Iris pigment epithelial cell (primary cell): ENCODE results near the gene RMI2.
A peak's percentile ranks its signal among the peaks of the same experiment; 100 is the strongest.

Experiments used
- DNase-seq: peaks from one replicate; pipeline ENCODE4 v3.0.0-alpha.2; 2011; ENCODE audit warnings: low read depth

The RMI2 gene

DNA sequence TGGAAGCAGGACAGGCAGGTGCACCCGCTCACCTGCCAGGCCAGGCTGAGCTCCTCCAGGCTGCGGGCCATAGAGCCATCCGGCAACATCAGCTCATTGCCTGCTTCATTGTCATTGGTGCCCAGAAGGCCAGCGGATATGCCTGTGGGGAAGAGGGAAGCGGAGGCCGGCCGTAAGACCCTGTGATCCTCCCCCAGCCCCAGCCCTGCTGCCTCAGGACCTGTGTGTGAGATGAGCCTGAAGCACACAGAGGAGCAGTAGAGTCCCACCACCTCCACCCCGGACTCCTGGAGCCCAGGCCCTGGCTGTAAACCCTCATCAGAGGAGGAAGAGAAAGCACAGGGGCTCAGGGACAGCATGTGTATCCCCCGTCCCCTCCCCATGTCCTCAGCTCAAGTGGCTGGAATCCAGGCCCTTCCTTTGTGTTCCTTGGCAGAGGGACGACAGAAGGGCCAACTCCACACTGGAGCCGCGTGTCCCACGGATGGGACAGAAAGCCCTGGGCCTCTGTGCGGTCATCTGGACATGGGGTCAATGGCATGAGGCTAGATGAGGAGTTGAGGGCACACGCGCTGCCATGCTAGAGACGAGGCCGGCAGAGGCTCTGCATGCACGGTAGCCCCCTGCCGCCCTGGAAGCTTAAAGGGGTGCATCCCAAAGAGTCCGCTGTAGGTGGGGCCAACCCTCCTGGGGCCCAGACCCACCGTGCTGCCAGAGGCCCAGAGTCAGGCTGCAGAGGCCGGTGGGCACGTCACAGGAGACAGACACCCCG is 39.1 kb downstream of the RMI2 start:
- DNase-seq = no peak

DNA sequence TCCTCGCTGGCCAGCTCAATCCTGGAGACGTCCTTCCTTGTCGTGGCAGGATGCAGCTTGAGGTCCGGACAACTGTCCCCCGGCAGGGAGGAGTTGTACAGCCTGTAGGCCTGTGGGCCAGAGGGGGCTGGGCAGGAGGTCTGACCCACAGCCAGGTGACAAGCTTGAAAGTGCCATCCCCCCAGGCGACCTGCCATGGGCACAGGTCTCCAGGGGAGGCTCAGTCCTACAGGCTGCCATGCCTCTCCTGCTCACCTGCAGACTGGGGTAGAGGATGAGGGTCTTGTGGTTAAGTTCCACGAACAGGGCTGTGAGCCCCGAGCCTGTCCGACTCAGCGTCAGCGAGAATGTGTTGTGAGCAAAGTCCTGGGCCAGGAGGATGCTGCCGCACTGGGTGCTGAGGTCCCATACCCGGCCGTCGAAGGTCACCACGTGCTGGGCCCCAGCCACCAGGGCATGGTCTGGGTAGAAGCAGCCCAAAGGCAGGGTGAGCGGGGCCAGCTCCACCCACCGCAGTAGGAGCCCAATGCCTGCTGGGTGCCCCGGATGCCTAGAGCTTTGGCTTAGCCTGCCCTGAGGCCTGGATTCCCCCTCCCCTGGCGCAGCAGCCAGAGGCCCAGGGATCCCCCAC is 39.8 kb downstream of the RMI2 start:
- no peak for DNase-seq

DNA sequence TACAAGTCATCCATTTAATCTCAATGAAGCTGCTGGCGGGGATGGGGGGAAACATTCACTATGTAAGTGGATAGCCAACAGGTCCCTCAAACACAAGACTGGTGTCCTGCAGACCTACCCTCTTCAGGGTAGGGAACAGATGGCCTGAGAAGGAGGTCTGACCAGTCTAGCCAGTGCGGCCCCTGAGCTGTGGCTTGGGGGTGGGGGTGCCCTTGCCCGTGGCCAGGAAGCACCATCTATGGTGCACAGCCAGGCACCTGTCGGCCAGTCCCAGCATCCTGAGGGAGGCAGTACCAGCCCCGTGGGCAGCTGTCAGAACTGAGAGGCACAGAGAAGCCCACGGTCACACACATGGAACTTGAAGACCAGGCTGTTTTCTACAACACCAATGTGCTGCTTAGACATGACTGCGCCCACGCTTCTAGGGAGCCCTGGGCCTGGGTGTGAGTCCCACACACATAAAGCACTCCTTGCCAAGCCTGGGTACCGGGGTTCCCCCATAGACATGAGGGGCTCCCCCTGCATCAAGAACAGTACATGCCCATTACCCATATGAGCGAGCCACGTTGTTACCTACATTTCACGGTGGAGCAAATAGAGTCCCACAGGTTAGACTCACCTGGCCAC is 40.9 kb downstream of the RMI2 start:
- DNase-seq = no peak

DNA sequence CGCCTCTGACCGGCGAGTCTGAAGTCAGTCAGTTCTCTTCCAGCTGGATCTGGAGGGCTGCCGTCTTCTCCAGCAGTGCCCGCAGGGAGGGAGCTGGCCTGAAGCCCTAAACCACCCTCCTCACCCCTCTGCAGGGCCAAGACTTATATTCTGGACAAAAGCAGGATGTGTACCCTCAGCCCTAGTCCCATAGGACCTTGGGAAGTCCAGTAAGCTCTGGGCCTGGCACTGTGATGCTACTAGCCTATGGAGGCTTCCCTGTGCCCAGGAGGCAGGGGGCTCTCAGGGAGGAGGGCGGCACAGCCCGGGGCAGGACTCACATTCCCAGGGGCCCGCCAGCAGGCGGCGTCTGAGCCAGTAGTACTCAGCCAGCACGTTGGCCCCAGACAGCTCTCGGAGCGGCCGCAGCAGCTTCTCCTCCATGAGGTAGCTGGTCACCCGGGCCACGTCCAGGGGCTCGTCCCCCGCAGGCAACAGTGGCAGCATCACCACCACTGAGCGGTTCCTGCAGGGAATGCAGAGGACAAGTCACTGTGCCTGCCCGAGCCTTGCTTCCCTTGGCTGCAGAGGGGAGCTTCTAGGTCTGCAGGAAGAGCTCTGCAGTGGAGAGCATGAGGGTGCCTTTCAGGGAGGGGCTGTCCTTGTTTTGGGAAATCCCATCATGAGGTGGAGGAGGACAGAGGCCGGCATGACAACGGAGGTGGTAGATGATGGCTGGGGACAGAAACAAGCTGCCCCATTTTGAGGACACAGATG is 41.7 kb downstream of the RMI2 start:
- DNase-seq = no peak

DNA sequence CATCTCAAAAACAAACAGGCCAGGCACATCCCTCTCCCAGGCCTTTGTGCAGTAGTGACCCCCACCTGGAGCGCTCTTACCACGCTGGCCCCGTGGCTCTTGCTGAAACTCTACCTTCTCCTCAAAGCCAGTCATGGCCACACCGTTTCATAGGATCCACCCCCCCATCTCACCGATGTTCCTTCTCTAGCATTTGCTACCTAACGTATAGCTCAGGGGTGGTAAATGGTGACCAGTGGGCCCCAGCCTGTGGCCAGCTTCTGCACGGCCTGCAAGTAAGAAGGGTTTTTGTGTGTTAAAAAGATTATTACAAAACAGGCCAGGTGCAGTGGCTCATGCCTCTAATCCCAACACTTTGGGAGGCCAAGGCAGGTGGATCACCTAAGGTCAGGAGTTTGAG is 43.8 kb downstream of the RMI2 start:
- DNase-seq = no peak

DNA sequence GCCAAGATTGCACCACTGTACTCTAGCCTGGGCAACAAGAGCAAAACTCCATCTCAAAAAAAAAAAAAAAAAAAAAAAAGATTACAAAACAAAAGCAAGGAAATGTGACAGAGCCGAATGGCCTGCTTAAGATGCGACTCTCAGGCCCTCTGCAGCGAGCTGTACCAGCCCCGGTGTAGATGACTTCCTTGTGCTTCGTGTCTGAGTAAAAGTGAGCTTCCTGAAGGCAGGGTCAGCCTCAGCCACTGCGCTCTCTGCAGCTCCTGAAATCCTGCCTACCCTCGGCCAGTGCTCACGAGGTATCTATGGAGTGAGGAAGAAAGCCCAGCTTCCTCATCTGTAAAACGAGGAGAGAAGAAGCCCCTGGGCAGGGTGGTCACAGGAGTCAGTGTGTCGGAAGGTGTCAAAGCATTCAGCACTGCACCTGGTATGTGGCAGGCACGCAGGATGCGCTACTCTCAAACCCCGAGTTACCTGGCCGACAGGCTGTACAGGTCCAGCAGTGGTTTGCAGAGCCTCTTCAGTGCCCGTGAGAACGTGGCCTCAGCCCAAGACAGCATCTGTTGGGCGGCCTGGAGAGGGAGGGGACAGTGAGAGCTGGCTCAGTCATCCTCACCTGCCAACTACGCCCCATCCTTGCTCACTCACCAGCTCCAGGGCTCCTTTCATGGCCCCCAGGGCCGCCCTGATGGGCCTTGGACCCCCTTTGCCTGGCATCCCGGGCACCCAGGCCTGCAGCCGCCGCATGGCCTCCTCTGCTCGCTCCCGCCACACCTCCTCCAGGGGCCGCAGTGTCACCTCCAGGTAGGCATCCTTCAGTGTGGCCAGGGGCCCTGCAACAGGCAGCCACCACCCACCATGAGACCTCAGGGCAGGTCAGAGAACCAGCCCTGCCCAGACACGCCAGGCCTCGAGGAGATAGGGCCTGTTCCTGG is 44.6 kb downstream of the RMI2 start:
- DNase-seq = no peak

DNA sequence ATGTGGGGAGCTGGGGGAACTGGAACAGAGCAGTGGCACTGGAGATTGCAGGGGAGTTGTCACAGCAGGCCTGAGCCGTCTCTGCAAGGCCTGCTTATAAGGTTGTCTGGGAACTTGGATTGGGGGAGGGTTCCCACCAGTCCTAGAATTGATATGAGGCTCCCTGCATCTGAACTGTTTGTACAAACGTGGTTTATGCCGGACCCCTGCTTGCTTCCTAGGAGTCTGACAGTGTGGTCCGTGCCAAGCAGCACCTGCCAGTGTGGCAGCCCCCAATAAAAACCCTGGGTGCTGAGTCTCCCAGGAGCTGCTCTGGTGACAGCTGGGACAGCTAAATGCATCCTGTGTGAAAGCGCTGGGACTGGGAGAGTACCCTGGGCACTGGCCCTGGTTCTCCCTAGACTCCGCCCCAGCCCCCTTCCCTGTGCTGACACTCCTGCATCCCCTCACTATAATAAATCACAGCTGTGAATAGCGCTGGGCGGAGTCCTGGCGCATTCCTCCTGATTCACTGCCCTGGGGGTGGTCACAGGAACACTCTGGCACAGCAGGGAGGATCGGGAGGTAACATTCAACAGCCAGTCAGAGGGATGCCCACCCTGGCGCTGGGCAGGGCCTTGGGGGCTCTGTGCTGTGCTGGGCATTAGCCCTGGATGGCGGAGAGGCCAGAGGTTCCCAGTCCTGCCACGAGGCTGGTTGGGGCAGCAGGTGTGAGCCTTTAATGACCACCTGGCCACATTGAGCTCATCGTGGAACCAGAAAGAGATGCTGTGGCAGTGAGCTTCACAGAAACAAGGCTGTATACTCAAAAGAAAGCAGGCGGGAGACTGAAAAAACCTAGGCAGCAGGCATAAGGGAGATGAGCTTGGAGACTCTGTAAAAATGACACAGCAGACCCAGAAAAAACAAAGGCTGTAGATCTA is 45.6 kb downstream of the RMI2 start:
- no peak for DNase-seq

DNA sequence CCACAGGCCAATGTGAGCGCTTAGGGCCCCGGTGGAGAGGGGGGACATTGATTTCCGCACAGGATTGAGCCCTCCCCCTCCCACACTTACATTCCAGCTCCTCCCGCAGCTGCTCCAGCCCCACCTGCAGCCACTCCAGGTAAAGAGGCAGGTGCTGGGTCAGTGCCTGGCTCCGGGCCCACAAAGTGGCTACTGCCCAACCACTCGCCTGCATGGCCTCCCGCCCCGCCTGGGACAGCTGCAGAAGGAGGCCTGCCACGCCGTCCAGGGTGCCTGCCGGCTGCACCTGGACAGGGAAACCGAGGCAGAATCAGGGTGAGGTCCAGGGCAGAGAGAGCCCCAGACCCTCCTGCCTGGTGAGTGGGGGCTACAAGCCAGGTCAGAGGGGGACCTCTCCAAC is 46.3 kb downstream of the RMI2 start:
- no peak for DNase-seq

DNA sequence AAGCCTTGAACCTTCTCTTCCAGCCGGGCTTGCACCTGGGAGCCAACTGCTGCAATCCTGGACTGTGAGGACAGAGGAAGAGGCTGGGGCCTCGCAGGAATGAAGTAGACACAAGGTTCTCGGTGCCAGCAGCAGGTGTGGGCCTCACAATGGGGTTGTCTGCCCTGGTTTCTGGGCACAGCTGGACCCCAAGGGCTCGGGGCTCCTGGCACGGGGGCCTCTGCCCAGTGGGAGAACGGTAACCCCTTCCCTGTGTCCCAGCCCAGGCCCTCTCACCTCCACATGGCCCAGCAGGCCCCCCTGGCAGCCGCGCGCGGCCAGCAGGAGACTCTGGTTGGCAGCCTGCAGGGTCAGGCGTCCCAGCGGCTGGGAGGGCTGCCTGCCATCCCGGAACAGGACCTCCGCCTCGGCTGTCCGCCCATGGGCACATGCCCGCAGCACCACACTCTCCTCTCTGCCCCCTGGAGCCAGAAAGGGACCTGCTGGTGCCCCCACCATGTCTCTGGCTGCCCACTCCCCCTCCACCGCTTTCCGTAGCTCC is 46.9 kb downstream of the RMI2 start:
- no peak for DNase-seq

DNA sequence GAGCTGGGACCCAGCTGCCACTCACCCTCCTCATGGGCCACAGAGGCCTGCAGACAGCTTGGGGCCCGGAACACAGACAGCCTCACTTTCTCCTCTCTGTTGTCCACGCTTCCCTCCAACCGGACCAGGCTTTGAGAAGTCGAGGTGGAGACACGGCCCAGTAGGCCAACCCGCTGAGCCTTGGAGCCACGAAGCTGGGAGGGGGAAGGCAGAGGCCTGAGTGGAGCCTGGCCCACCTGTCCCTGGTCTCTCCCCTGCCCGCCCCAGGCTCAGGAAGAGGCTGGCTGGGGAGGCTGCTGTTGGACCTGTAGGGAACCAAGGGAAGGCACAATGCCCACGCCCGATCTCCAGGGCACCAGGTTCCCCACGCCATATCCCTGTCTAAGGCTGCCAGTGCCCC is 48.1 kb downstream of the RMI2 start:
- no peak for DNase-seq

DNA sequence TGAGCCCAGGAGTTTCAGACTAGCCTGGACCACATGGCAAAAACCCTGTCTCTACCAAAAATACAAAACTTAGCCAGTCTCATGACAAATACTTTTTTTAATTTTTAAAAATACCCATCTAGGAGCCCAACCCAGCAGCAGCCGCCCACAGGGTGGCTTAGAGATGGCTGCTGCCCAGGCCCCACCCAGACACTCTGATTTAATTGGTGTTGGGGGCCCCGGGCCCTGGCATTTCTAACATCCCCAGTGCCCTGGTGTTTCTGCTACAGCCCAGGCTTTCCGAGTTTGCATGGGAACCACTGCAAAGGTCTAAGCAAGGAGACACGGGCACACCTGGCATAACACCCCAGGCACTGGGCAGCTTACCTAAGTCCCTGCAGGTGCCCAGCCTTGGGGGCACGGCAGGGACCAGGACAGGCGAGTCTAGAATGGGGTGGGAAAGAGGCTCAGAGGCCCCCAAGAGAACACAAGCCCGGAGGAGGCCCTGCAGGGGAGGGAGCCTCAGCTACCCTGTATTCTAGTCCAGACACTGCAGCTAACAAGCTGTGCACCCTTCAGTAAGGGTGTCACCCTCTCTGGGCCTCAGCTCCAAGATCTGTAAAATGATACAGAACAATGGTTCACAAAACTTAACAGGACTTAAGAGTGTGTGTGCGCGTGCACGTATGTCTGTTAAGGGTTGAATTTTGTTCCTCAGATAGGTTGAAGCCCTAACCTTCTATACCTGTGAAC is 48.8 kb downstream of the RMI2 start:
- no peak for DNase-seq

DNA sequence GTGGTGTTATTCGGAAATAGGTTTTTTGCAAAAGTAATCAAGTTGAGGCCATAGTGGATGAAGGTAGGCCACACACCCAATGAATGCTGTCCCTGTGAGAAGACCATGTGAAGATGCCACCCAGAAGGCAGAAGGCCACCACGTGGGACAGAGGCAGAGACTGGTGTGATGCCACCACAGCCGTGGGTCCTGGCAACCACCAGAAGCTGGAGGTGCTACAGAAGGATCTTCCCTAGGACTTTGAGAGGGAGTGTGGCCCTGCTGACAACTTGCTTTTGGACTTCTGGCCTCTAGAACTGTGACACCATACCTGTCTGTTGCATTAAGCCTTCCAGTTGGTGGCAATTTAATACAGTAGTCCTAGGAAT is 49.3 kb downstream of the RMI2 start:
- DNase-seq = no peak

DNA sequence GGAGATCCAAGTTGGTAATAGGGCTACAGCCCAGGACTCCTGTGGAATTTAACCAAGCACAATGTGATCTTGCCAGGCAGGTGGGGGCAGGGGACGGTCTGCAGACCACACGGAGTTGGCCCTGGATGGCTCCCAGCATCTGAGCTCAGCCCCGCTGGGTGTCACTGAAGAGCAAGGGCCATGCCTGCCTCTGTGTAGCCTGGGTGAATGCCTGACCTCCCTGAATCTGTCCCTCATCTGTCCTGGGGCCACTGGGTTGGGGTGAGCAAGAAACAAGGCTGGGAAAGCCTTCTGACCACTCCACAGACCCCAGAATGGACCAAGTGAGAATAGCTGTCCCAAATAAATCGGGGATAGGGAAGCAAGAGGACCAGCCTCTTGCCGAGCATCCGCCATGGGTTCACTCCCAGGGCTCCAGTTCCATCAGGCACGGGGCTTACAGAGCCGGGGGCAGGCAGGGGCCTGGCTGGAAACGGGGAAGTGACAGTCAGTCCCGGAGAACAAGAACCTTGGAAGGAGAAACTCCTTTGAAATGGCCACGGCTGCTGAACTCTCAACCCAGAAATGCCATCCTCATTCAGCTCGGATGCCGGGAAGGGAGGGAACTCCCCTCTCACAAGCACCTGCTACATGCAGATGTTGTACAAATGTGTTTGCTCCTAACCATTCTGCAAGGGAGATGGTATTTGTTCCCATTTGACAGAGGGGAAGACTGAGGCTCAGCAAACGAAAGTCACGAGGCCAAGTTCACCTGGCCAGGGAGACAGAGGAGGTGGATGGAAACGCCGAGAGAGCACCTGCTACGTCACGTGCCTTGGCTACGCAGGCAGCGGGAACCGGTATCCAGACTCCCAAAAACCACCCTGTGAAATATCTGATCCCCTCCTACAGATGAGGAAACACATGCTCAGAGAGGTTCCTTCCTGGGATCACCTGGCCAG is 50.0 kb downstream of the RMI2 start:
- DNase-seq = no peak

DNA sequence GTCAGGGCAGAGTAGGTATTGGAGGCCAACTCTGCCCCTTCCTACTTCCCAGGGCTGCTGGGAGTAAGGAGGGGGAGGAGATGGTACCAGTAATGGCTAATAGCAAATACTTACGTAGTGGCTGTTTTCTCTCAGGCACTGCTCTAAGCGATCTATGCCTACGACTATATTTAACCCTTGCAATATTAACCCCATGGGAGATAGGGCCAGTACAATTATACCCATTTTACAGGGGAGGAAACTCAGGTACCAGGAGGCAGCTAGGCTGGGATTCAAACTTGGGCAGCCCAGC is 50.6 kb downstream of the RMI2 start:
- DNase-seq = no peak

DNA sequence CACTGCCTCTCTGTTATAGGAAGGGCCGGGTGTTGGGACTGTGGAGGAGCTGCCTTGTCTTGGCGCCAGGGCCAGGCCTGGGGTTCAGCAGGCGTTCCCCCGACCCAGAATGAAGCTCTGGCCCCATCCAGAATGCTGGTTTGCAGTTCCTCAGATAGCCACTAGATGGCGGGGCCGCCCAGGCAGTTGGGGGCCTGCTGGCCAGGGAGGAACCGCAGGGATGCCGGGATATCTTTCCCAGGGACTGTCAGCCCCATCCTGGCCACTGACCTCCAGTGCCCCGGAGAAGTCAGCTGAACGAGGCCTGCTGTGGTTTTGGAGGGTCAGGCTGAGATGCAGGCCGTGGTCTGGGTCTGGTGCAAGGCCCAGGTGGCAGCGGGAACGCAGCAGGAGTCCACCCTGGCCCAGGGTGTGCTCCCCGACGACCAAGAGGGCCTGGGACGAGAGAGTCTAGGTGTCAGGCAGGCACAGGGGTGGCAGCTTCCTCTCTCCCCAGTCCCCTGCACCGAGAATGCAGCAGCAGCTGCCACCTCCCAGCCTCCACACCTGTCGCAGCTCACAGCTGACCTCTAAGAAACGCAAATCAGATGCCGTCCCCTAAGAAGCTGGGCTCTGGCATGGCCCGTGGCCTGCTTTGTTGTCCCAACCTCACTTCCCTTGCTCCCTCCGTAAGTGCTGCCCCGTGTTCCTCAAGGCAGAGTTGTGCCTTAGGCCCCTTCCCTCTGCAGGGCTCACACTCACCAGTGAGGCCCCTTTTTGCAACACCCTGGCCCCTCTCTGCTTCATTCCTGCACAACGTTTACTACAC is 51.2 kb downstream of the RMI2 start:
- DNase-seq = peak; percentile 49

DNA sequence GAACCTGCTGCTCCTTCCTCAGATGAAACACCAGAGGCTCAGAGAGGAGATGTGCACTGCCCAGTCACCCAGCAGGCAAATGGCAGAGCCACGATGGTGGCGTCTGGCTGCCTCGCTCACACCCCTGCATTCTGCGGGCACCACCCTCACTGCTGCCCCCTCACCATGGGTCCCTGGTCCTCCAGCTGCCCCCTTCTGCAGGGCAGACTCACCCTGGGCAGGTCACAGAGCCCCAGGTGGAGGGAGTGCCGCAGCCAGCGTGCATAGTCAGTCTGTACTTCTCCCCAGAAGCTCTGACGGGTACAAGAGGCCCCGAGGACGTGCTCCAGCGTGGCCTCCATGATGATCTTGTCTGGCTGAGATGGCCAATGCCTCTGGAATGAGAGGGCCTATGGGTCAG is 52.9 kb downstream of the RMI2 start:
- no peak for DNase-seq

DNA sequence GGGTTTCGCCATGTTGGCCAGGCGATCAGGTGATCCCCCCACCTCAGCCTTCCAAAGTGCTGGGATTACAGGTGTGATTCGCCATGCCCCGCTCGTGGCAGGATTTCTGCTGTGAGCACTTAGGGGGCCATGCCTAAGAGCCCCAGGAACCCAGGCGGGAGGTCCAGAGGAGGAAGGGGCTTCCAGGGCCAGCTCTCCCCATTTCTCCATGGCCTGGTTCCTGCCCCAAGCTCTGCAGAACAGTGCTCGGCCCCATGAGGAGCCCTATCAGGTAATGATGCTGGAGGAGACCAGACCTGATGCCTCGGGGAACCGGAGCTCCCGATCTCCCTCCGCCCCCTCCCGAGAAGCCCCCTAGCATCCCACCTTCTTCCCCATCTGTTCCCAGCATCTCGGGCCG is 53.6 kb downstream of the RMI2 start:
- DNase-seq = no peak
